ENCODE data around the gene VAV2. TPM values are rescaled to one million over a fixed set of nuclear protein-coding genes. Genes with fewer than 3 reads are reported as not detected.

The VAV2 gene
- total RNA-seq, 2 experiments from 2014 or later: 11.0 to 27.8 TPM

DNA sequence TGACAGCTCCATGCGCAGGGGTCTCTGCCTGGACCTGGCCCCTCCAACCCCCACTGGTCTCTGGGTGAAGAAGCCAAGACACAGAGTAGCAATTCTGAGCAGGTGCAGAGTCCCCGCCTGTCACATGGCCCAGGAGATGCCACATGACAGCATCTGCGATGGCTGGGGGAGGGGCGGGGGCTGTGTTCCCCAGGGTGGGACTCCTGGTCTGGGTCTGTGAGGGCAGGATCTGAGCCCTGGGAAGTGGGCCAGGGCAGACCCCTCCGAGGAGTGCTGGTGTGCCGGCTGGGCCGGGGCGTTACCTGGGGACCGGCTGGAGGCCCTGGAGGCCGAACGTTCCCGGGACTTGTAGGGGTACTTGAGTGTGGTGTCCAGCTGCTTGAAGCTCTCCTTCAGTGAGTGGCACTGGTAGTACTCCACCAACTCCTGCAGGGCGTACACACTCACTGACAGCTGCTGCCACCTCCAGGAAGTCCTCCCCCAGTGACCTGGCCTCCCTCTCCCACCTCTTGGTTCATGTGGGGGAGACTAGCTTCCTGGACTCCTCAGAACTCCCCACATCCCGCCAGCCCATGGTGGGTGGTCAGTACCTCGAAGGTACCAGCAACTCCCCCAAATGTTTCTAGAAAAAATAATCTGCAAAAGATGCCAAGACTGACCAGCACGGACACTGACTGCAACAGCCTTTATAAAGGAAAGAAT, 221.9 kb downstream of the VAV2 start:
- H3K36me3 ChIP-seq (ENCODE audit: insufficient read depth, low read length): peaks cover 42% of the 10 kb centered on the region
- no peak for TF ChIP-seq EZH2phosphoT487 (IDR thresholded peaks at IDR 0.05; ENCODE audit: borderline replicate concordance, low read depth, low read length)
- no peak for TF ChIP-seq CTCF (conservative IDR thresholded peaks at IDR 0.05; ENCODE audit: low read length)
- no peak overlapping the region for H3K4me3 ChIP-seq (ENCODE audit: low read depth, low read length, poor library complexity, severe bottlenecking)
- peaks cover 19% of the 10 kb centered on the region; the same call in 1 of the 2 replicates for H3K9me3 ChIP-seq (ENCODE audit: low read length)
- ChIA-PET CTCF (ENCODE audit: unreplicated experiment) (no interaction called here), POLR2A (no interaction called here)
- no peak overlapping the region for H3K27ac ChIP-seq (ENCODE audit: low read depth, low read length, poor library complexity, severe bottlenecking)
- H3K9me2 ChIP-seq (ENCODE audit: insufficient read depth, low read length): no peaks in the 10 kb centered on the region
- H3K4me1 ChIP-seq (ENCODE audit: insufficient read depth, low read length, poor library complexity, severe bottlenecking): no peaks in the 10 kb centered on the region
- no peak for DNase-seq (ENCODE audit: low spot score)
- H4K20me1 ChIP-seq (ENCODE audit: insufficient read depth, low read length): no peaks in the 10 kb centered on the region
- intact Hi-C loops (cut with micrococcal nuclease; ENCODE audit: unreplicated experiment): no loop called here
- no peak overlapping the region for H2AFZ ChIP-seq (ENCODE audit: low read length)
- no TSS peak for BruUV-seq (replicated peaks)
- no peaks in the 10 kb centered on the region for H3K79me2 ChIP-seq (ENCODE audit: insufficient read depth, low read depth, low read length)
- H3K4me2 ChIP-seq (ENCODE audit: low read length): no peak overlapping the region

GRCh38 chr9:133769511-133770075, 222.5 kb downstream of the VAV2 start:
- intact Hi-C loops (cut with micrococcal nuclease; ENCODE audit: unreplicated experiment): no loop called here
- H3K9me3 ChIP-seq (ENCODE audit: low read length): peaks cover 18% of the 10 kb centered on the region; the same call in 1 of the 2 replicates
- H2AFZ ChIP-seq (ENCODE audit: low read length): no peak overlapping the region
- no peaks in the 10 kb centered on the region for H3K4me1 ChIP-seq (ENCODE audit: insufficient read depth, low read length, poor library complexity, severe bottlenecking)
- BruUV-seq (replicated peaks): no TSS peak
- H3K36me3 ChIP-seq (ENCODE audit: insufficient read depth, low read length): peaks cover 42% of the 10 kb centered on the region
- H4K20me1 ChIP-seq (ENCODE audit: insufficient read depth, low read length): no peaks in the 10 kb centered on the region
- no peak for TF ChIP-seq CTCF (conservative IDR thresholded peaks at IDR 0.05; ENCODE audit: low read length)
- TF ChIP-seq EZH2phosphoT487 (IDR thresholded peaks at IDR 0.05; ENCODE audit: borderline replicate concordance, low read depth, low read length): no peak
- CTCF ChIA-PET (ENCODE audit: unreplicated experiment): no interaction called here
- H3K4me3 ChIP-seq (ENCODE audit: low read depth, low read length, poor library complexity, severe bottlenecking): no peak overlapping the region
- no peak overlapping the region for H3K4me2 ChIP-seq (ENCODE audit: low read length)
- POLR2A ChIA-PET: no interaction called here
- H3K27ac ChIP-seq (ENCODE audit: low read depth, low read length, poor library complexity, severe bottlenecking): no peak overlapping the region
- no peak for DNase-seq (ENCODE audit: low spot score)
- no peaks in the 10 kb centered on the region for H3K79me2 ChIP-seq (ENCODE audit: insufficient read depth, low read depth, low read length)
- no peaks in the 10 kb centered on the region for H3K9me2 ChIP-seq (ENCODE audit: insufficient read depth, low read length)

- no peaks in the 10 kb centered on the region for H3K4me1 ChIP-seq (ENCODE audit: insufficient read depth, low read length, poor library complexity, severe bottlenecking)
- H3K9me2 ChIP-seq (ENCODE audit: insufficient read depth, low read length): no peaks in the 10 kb centered on the region
- ChIA-PET CTCF (ENCODE audit: unreplicated experiment) (no interaction called here), POLR2A (no interaction called here)
- intact Hi-C loops (cut with micrococcal nuclease; ENCODE audit: unreplicated experiment): no loop called here
- H4K20me1 ChIP-seq (ENCODE audit: insufficient read depth, low read length): no peaks in the 10 kb centered on the region
- TF ChIP-seq CTCF (conservative IDR thresholded peaks at IDR 0.05; ENCODE audit: low read length): peak; percentile 51
- TF ChIP-seq EZH2phosphoT487 (IDR thresholded peaks at IDR 0.05; ENCODE audit: borderline replicate concordance, low read depth, low read length): no peak
- no peak overlapping the region for H3K4me3 ChIP-seq (ENCODE audit: low read depth, low read length, poor library complexity, severe bottlenecking)
- no peak for DNase-seq (ENCODE audit: low spot score)
- no peaks in the 10 kb centered on the region for H3K79me2 ChIP-seq (ENCODE audit: insufficient read depth, low read depth, low read length)
- peaks cover 12% of the 10 kb centered on the region; the same call in 1 of the 2 replicates for H3K9me3 ChIP-seq (ENCODE audit: low read length)
- peaks cover 36% of the 10 kb centered on the region for H3K36me3 ChIP-seq (ENCODE audit: insufficient read depth, low read length)
- no peak overlapping the region for H3K27ac ChIP-seq (ENCODE audit: low read depth, low read length, poor library complexity, severe bottlenecking)
- BruUV-seq (replicated peaks): no TSS peak
- no peak overlapping the region for H2AFZ ChIP-seq (ENCODE audit: low read length)
- H3K4me2 ChIP-seq (ENCODE audit: low read length): no peak overlapping the region
Measured at GRCh38 chr9:133768859-133769510, 223.1 kb downstream of the VAV2 start.
